Measurements from ENCODE around the gene ADAT1.

DNA sequence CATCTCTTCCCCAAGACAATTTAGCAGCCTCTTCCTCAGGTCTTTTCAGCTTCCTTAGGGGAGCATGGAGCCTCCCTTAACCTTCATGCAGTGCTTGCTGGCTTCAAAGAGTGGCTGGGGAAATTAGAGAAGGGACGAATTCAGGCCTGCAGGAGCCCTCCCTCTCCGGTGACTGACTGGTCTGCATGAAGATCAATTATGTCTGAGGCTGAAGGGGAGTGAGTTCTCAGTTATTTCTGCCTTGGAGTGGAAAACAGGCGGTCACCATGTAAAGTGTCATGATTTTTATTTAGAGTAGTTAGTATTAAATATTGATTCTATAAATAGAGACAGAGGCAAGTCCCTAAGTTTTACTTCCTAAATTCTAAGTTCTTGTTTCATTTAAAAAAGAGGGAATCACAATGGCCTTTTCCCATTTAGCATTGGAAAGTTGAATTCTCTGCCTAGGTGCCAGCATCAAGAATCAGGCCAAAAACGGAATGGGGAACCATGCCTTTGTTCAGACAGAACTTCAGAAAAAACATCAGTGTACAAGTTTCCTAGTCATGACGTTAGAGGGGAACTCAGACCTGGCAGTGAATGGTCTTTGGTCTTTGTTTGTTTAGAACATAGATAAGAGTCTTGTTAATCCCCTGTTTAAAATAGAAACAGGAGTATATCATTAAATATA lies 52.5 kb downstream of the ADAT1 start:
- TF ChIP-seq, protein P1, sequence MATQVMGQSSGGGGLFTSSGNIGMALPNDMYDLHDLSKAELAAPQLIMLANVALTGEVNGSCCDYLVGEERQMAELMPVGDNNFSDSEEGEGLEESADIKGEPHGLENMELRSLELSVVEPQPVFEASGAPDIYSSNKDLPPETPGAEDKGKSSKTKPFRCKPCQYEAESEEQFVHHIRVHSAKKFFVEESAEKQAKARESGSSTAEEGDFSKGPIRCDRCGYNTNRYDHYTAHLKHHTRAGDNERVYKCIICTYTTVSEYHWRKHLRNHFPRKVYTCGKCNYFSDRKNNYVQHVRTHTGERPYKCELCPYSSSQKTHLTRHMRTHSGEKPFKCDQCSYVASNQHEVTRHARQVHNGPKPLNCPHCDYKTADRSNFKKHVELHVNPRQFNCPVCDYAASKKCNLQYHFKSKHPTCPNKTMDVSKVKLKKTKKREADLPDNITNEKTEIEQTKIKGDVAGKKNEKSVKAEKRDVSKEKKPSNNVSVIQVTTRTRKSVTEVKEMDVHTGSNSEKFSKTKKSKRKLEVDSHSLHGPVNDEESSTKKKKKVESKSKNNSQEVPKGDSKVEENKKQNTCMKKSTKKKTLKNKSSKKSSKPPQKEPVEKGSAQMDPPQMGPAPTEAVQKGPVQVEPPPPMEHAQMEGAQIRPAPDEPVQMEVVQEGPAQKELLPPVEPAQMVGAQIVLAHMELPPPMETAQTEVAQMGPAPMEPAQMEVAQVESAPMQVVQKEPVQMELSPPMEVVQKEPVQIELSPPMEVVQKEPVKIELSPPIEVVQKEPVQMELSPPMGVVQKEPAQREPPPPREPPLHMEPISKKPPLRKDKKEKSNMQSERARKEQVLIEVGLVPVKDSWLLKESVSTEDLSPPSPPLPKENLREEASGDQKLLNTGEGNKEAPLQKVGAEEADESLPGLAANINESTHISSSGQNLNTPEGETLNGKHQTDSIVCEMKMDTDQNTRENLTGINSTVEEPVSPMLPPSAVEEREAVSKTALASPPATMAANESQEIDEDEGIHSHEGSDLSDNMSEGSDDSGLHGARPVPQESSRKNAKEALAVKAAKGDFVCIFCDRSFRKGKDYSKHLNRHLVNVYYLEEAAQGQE (IDR thresholded peaks at IDR 0.05; ENCODE audit: insufficient read depth in 1 of 2, low read depth in 2 of 2, low read length in 2 of 2): no peak
- no peak for TF ChIP-seq POLR2AphosphoS5 (IDR thresholded peaks at IDR 0.05; ENCODE audit: low read depth, low read length)
- no peak for TF ChIP-seq TAF1 (IDR thresholded peaks at IDR 0.05; ENCODE audit: borderline replicate concordance, insufficient read depth, low read length)
